Stimulated activated CD8-positive, alpha-beta memory T cell treated with anti-CD3 and anti-CD28 coated beads, Interleukin-15, amount 100 ng/mL, for 1 hour (primary cell): ENCODE data around the gene APBA1.

Experiments used
- DNase-seq: peaks from one replicate; pipeline ENCODE4 v3.0.0-alpha.2; 2020; ENCODE audit warnings: low read depth

The APBA1 gene

DNA sequence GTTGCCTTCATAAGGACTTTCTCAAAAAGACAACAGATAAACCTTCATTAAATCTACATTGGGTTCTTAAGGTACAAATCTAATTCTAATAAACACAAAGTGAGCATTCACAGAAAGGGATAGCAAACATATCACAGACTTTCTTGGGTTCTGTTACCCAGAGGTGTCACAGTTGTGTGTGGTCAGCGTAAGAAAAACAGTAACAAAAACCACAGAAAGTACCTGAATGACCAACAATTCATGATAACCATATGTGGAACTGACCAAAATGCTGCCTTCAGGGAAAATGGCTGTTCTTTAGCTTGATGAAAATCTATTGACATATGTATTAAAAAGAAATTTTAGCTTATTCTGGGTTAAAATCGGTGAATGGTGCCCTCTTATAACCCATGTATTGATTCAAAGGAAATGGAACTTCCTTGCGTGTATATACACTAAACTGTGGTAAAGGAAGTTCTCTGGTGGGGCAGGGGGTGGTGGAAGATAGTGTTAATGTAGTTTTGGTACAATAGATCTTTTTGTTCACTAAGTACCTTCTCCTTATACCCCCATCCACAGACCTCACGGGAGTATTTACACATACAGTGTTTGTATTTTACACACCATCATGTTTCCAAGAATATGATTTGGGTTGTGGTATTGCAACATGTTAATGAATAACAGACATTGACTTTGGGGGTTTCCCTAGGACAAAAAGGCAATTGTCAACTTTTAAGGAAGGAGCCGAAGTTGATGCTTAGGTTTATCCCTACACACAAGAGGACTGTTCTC lies 152.5 kb downstream of the APBA1 start:
- DNase-seq: no peak

DNA sequence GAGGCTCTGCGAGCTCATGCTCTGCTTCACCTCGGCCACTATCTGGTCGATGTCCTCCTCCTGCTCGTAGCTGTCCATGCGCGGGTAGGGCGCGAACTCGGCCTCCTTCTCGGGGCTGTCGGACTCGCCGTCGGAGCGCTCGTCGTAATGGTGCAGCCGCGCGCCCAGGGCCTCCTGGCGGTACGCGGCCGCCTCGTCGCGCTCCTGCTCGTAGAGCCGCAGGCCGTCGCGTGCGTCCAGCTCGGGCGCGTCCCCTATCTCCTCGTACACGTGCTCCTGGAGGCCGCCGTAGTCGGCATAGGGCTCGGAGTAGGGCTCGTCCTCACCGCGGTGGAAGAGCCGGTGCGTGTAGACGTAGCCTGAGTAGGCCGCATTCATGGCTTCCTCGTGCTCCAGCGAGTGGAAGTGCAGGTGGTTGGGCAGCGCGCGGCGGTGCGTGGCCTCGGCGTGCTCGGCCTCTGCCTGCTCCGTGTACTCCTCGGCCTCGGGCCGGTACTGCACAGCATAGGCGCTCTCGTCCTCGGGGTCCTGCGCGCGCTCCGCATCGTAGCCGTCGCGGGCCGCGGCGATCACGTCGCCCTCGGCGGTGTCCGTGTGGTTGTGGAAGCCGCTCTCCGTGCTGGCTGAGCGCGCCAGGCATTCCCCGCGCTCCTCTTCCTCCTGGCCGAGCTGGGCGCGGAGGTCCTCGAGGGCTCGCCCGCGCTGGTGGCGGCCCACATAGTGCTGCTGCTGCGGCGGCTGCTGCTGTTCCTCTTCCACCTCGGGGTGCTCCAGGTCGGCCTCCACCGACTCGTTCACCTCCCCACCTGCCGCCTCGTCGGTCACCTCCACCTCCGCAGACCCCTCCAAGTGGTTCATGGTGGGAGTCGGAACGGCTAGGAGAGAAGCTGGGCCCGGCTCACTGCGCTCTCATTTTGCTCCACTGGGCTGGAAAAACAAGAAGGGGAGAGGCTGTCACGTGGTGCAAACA lies 155.5 kb downstream of the APBA1 start:
- no peak for DNase-seq

DNA sequence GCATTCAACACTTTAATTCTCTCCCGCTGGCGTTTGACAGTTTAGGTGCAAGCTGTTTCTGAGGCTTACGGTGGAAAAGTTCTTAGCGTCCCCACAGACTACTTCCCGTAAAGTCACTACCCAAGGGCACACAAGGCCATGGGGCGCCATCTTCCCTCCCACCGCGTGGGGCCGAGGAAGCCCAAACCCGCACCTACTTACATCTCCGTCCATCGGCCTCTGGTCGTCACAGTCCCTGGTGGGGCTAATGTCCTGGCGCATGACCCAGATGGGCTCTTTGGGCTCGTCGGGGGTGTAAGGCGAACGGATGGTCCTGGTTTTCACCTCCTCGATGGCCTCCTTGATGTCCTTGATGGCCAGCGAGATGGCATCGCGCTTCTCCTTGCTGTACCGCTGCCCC lies 156.4 kb downstream of the APBA1 start:
- no peak for DNase-seq

DNA sequence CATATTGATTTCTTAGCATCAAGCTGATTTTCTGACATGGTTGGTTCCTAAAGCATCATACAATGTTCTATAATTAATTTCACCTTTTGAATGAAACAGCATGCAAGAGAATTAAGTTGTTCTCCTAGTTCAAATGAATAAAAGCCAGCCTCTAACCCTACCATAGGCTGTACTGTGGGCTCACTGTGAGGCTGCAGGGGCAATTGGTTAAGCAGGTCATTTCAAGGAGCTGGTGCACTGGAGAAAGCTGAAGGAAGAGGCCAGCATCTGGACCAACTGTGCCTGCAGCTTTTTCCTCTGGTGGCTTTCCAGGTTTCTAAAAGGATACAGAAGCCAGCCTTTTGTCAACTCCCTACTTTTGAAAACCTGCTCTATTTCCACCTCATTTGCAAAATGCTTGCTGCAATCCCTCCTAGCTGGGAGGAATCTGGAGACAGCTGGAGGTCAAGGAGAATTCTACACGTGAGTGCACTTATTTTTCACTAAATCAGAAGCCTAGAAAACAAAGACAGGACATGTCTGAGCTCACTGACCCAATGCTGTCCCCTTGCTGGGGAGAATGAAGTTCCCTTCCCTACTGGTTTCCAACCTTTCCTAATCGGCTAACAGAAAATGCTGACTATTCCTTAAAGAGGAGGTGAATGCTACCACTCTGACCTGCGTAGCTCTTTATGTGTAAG lies 158.9 kb downstream of the APBA1 start:
- DNase-seq: no peak

DNA sequence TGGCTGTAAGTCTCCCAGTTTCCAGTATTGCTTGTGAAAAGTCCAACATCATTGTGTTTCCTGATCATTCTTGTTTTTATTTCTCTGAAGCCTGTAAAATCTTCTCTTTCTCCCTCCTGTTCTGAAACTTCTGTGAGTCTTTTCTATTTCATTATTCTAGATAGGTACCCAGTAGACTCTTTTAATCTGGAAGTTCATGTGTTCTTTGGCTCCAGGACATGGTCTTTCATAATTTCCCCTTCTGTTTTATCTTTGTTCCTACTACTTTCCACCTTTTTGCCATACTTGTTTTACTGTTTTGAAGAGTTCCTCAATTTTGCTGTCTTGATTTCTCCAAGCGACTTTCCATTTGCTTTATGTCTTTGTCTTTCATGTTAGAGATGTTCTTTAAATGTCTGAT lies 168.1 kb downstream of the APBA1 start:
- no peak for DNase-seq

DNA sequence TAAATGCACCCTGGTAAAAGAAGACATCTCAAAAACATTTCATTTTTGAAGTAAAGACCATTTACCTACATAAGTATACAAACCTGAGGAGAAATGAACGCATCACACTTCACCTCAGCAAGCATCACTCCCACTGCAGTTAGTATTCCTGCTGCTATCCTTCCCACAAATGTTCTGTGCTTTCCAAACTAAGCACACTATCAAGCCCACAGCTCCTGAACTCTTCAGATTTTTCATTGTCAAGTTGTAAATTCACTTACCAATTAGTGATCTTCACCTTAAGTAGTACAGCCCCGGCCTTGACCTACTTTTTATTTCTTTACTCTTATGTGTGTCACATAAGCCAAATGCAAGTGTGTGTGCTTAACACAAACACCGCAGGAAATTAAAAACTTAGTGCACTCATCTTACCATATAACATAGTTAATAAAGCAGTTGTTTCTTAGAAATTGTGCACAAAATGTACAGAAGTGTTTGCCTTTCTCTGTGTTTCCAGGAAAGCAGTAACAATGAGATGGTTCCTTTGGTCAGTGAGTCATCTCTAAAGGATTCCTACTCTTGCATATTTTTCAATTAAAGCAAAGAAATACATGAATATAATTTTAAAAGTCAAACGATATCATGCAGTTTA lies 169.4 kb downstream of the APBA1 start:
- DNase-seq: no peak

DNA sequence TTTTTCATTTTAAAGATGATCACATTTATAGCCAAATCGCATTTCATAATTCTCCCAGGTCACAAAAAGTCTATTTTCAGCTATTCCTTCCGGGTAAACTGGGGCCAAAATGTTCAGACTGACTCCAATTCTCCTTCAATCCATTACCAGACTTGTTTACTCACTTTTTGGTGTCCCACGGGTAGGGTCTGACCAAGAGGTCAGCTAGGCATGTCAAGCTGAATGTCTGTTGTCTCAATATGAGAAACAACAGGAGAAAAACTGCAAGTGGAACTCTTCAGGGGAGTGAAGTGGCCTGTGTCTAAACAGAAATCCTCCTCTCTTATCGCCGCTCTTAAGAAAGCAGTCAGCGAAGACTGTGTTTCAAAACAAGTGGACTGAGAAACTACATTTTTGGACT lies 171.3 kb downstream of the APBA1 start:
- DNase-seq: no peak

DNA sequence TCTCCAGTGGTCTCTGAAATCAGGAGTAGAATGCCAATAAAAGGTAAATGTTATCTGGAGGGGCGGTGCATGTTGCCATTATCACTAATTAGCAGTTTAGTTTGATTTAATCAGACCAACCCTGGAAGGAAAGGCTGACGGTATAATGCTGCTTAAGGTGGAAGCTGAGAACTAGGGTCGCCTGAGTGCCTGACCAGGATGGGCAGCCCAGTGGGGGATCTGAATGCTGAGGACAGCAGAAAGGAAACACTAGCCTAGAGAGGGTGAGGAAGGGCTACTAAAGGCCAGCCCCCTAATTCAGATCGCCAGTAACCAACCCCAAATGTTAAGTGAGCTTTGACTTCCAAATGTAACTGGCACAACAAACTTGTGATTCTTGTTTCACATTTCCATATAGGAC lies 172.2 kb downstream of the APBA1 start:
- no peak for DNase-seq

DNA sequence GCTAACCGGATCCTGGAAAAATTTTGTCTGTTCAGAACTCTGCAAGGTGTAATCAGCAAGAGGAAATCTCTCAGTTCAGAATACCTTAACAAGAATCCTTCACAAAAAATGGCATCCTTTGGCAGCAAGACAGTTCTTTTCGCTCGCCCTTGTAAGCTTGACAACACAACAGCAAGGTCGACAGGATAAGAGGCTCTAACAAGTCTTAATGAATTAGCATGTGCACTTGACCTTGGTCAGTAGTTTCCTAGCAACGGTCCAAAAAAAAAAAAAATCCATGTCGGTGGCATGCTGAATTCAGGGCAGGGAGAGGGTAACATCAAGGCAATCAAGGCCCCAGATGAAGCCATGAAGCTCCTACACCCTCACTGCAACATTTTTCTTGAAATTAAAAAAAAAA lies 172.8 kb downstream of the APBA1 start:
- no peak for DNase-seq

DNA sequence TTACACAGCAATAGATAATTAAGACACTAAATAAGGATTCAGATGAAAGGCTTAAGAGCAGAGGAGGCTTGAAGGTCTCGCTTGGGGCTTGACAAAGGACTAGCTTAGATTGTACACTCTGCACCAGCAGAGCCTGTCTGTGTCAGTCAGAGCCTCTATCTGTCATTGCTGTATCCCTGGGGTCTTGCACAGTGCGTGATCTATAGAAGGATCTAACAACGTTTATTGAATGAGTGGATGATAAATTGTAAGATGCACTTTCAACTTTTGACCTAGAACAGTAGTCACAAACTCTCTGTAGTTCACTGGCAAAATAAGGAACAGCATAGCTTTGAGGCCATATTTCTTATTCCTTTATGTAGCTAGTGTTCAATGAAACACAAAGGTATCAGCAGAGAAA lies 173.7 kb downstream of the APBA1 start:
- DNase-seq: no peak

DNA sequence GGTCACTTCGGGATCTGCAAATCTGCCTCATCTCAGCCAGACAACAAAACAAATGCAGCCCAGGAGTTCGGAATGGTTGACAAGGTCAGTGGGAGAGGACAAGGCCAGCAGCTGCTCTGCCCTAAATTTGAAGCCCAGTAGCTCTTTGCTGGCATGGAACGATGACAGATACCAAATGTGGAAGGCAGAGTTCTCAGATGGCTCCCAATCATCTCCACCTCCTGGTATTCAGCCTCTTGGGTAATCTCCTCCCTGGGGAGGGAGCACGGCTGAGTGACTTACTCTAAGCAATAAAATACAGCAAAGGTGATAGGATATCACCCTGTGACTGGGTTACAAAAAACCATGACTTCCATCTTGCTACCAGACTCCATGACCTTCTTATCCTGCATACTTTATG lies 174.4 kb downstream of the APBA1 start:
- DNase-seq: no peak

DNA sequence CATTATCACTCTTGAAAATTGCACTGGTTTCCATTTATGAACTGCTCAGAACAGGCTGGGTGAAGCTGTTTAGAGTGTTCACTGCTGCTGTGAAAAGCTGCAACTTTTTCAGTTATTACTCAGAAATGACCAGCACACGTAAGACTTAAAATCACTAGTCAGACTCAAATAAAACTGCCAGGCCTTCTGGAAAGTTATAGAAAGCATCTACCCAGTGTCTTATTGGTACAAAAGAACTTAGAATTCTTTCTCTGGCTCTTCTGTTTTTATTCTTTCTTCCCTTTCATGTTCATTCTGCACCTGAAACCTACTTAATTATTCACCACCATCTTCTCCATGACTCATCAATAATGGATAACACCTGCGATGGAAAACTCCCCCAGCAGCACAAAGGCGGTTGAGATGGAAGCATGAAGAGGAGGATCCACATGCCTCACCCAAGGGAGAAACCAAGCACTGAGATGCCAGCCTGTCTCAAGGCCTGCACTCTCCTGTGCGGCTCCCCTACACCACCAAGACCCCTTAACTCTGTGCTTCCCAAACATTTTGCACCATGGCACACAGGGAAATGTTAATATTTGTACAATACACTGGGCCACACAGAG lies 175.2 kb downstream of the APBA1 start:
- no peak for DNase-seq

DNA sequence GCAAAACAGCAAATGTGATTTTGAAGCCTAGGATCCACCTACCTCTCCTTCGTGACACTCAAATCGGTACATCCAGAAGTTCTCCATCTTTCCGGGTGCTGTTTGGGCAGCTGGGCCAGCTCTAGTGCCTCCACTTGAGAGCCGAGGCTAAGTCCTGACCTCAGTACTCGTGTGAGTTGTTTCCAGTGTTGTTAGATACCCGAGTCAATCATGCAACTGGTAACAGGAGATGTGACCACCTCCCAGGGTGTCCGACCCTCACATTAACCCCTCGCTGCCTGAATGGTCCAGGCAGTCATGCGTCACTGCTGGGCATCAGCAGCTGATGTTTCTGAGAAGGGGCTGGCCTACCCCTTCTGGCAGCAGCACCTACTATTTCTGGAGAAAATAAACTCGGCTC lies 176.9 kb downstream of the APBA1 start:
- DNase-seq: no peak

DNA sequence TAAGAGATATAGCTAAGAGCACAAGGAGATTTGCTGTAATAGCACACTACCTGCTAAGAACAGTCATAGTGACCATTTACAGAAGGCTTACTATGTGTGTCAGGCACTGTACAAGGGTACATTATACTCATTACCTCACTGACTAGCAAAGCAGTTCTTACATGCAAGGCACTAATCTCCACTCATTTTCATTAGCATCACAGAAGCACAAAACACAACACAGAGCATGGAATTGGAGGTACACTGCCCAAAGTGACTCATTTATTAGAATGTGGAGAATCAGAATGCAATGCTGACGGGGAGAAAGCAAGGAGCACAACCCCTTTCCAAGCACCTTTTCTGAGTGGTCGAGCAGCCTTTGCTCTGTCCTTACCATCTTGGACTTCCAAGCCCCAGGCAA lies 177.4 kb downstream of the APBA1 start:
- DNase-seq: no peak

DNA sequence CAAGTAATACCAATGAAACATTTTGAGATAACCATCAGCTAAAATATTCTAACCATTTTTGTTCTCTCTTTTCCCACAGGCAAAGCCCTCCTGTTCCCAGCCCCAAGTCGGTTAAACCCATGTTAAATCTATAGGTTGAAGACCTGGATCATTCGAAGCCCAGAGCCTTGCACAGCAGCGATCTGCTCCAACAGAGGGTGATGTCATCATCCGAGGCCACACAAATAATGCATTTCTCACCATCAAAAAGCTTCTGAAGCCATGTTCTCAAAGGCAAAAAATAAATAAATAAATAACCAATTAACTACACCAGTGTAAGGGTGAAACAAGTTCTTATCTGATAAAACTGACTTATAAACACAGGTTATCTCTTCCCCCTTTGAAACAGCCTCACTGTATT lies 178.0 kb downstream of the APBA1 start:
- no peak for DNase-seq

DNA sequence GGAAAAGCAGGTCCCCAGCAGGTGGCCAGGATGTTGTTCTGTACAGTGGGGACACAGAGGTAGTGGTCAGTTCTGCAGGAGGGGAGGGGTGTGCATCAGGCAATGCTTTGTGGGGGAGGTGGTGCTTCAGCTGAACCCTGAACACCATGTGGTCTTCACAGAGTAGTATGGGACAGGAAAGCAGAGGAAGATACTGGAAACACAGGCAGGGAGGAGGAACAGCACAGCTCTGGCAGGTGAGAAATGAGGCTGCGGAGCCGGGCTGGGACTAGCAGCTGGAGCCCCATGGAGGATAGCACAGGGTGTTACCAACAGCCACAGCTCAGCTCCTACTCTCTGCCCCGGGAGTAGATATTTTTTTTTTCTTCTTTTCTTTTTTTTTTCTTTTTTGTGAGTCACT lies 185.7 kb downstream of the APBA1 start:
- no peak for DNase-seq

DNA sequence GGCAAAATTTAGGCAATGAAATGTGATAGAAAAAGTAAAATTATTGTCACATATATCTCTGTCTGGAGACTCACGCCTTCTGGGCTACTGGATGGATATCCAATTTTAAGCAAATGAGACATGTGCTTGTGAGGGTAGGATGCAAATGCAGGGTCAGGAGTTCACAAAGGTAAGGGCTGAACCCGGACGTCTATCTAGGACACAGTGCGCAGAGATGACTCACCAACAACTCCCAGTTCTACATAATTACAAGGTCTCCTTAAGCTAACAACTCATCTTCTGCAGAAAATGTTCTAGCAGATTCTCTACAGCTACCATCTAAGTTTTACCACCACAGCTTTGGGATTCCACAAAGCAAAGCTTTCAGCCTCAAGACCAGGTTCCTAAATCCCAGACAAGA lies 186.7 kb downstream of the APBA1 start:
- no peak for DNase-seq

DNA sequence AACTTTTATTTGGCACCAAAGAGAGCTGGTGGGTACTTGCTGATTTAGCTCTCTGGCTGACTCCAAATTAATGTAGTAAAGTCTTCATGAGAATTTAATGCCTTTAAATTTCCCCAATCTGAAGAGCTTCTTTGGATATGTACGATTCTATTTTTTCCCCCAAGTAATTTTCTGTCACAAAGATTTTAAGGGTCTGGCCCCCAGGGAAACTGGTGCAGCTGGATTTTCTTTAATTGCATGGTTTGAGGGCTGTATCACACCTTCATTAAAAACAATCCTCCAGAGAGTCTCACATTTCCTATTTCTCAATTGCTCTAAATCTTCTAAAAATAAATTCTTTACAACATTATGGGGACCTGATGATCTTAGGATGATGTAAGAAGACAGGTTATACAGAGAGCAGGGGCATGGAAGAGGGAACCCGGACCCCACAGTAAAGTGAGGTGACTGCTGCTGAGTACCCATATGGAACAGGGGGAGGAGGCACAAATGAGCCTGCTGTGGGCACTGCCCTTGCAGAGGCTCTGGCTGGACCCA lies 188.2 kb downstream of the APBA1 start:
- no peak for DNase-seq

DNA sequence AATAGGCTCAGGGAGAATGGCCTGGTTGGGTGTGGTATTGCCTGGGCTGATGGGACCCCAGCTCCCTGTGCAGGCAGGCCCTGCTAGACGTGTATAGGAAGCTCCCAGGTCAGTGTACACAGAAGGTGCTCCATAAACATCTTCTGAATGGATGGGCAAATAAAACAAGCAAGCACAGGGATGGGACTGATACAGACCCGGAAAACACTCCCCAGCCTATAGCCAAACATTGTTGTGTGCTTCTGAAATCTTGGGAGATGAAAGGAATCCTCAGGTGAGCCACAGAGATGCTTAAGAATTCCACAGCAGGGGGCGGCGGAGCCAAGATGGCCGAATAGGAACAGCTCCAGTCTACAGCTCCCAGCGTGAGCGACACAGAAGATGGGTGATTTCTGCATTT lies 195.4 kb downstream of the APBA1 start:
- DNase-seq: no peak

DNA sequence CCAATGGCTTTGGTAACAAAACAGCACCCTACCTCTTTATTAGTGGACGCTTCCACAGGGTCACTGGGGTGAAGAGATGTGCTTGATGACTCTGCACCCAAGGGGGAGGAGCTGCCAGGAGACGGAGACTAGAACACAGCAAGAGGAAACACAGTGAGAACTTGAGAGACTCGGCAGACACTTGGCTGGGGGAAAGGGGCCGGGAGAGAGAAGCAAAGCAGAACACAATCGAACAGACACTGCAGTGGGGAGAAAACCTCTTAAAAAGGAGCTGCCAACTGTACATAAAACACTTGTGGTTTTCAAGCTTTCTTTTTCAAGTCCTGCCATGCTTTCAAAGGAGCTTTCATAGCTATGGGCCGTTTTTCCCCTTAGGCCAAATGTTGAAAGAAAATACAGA lies 196.2 kb downstream of the APBA1 start:
- no peak for DNase-seq

DNA sequence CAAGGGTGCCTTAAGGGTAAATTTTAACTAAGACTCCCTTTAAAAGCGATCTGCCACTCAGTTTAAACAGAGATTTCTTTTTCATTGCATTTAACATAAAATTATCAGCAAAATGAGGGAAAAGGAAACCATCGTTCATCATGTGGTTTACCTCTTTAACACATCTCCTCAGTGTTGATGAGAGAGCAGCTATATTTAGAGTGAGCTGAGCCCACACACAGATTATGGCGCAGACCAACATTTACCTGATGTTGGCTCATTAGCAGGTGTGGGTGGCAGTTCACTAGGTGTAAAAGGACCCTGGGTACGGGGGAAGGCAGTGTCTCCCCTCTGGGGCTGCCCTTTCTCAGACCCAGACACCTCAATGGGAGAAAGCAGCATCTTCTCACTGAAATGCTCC lies 197.3 kb downstream of the APBA1 start:
- DNase-seq: no peak
